CD4-positive, alpha-beta T cell treated with Interleukin-15 for 4 hours (primary cell): ENCODE data around the gene B2M.
"Not testable (repeated sequence)": the region's sequence is repeated elsewhere in the genome, so short reads cannot be mapped to it uniquely, and the experiment has no call there.

Source experiments
- DNase-seq: peaks from one replicate; pipeline ENCODE4 v3.0.0-alpha.2; 2020; ENCODE audit warnings: low spot score

B2M gene

DNA sequence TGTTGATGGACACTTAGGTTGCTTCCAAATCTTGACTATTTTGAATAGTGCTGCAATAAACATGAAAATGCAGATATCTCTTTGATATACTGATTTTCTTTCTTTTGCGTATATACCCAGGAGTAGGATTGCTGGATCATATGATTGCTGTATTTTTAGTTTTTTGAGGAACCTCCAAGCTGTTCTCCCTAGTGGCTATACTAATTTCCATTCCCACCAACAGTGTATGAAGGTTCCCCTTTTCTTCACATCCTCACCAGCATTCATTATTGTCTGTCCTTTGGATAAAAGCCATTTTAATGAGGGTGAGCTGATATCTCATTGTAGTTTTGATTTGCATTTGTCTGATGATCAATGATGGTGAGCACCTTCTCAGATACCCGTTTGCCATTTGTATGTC is 12.7 kb upstream of the B2M start:
- no peak for DNase-seq

DNA sequence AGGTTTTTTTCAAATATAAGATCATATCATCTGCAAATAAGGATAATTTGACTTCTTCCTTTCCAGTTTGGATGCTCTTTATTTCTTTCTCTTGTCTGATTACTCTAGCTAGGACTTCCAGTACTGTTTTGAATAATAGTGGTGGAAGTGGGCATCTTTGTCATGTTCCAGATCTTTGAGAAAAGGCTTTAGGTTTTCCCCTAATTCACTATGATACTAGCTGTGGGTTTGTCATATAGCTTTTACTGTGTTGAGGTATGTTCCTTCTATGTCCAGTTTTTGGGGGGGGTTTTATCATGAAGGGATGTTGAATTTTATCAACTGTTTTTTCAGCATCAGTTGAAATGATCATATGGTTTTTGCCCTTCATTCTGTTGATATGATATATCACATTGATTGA is 10.6 kb upstream of the B2M start:
- not testable (repeated sequence) for DNase-seq

DNA sequence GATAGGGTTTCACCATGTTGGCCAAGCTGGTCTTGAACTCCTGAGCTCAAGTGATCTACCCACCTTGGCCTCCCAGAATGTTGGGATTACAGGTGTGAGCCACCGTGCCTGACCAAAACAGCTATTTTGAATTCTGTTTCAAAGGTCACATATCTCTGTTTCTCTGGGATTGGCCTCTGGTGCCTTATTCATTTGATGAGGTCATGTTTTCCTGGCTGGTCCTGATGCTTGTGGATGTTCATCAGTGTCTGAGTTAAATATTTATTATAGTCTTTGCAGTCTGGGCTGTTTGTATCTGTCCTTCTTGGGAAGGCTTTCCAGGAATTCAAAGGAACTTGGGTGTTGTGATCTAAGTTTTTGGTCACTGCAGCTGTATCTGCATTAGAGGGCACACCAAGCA is 5.3 kb upstream of the B2M start:
- no peak for DNase-seq

DNA sequence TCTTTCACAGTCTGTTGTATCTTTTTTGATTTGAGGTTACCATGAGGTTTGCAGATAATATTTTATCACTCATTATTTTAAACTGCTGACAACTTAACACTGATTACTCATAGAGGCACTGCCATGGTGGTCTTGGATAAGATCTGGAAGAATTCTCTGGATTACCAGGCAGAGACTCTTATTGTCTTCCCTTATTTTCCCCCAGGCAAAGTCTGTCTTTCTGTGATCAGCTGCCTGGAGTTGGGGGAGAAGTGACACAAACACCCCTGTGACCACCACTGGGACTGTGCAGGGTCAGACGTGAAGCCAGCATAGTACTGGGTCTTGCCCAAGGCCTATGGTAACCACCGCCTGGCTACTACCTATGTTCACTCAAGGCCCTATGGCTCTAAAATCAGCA is 4.9 kb upstream of the B2M start:
- no peak for DNase-seq

DNA sequence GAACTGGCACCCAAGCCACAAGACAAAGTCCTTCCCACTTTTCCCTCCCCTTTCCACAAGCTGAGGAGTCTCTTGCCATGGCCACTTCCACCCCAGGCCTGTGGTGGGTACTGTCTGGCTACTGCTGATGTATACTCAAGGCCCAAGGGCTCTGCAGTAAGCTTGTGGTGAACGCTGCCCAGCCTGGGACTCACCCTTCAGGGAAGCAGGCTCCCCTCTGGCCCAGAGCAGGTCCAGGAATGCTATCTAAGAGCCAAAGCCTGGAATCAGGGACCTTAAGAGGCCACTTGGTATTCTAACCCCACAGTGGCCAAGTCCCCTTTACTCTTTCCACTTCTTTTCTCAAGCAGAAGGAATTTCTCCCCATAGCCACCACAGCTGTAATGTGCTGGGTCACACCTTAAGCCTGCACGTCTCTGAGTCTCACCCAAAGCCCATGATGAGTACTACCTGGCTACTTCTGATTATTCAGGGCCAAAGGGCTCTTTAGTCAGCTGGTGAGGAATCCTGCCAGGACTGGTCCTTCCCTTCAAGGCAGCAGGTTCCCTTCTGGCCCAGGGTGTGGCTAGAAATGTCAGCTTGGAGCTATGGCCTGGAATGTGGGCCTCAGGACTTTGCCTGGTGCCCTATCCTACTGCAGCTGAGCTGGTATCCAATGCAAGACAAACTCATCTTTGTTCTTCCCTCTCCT is 4.2 kb upstream of the B2M start:
- no peak for DNase-seq

DNA sequence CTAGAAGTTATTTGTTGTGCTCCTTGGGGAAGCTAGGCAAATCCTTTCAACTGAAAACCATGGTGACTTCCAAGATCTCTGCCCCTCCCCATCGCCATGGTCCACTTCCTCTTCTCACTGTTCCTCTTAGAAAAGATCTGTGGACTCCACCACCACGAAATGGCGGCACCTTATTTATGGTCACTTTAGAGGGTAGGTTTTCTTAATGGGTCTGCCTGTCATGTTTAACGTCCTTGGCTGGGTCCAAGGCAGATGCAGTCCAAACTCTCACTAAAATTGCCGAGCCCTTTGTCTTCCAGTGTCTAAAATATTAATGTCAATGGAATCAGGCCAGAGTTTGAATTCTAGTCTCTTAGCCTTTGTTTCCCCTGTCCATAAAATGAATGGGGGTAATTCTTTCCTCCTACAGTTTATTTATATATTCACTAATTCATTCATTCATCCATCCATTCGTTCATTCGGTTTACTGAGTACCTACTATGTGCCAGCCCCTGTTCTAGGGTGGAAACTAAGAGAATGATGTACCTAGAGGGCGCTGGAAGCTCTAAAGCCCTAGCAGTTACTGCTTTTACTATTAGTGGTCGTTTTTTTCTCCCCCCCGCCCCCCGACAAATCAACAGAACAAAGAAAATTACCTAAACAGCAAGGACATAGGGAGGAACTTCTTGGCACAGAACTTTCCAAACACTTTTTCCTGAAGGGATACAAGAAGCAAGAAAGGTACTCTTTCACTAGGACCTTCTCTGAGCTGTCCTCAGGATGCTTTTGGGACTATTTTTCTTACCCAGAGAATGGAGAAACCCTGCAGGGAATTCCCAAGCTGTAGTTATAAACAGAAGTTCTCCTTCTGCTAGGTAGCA is 851 bp upstream of the B2M start:
- peak; percentile 60 for DNase-seq

DNA sequence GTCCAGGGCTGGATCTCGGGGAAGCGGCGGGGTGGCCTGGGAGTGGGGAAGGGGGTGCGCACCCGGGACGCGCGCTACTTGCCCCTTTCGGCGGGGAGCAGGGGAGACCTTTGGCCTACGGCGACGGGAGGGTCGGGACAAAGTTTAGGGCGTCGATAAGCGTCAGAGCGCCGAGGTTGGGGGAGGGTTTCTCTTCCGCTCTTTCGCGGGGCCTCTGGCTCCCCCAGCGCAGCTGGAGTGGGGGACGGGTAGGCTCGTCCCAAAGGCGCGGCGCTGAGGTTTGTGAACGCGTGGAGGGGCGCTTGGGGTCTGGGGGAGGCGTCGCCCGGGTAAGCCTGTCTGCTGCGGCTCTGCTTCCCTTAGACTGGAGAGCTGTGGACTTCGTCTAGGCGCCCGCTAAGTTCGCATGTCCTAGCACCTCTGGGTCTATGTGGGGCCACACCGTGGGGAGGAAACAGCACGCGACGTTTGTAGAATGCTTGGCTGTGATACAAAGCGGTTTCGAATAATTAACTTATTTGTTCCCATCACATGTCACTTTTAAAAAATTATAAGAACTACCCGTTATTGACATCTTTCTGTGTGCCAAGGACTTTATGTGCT is 527 bp downstream of the B2M start:
- peak; percentile 57 for DNase-seq

DNA sequence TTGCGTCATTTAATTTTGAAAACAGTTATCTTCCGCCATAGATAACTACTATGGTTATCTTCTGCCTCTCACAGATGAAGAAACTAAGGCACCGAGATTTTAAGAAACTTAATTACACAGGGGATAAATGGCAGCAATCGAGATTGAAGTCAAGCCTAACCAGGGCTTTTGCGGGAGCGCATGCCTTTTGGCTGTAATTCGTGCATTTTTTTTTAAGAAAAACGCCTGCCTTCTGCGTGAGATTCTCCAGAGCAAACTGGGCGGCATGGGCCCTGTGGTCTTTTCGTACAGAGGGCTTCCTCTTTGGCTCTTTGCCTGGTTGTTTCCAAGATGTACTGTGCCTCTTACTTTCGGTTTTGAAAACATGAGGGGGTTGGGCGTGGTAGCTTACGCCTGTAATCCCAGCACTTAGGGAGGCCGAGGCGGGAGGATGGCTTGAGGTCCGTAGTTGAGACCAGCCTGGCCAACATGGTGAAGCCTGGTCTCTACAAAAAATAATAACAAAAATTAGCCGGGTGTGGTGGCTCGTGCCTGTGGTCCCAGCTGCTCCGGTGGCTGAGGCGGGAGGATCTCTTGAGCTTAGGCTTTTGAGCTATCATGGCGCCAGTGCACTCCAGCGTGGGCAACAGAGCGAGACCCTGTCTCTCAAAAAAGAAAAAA is 1.2 kb downstream of the B2M start:
- DNase-seq: peak; percentile 77

DNA sequence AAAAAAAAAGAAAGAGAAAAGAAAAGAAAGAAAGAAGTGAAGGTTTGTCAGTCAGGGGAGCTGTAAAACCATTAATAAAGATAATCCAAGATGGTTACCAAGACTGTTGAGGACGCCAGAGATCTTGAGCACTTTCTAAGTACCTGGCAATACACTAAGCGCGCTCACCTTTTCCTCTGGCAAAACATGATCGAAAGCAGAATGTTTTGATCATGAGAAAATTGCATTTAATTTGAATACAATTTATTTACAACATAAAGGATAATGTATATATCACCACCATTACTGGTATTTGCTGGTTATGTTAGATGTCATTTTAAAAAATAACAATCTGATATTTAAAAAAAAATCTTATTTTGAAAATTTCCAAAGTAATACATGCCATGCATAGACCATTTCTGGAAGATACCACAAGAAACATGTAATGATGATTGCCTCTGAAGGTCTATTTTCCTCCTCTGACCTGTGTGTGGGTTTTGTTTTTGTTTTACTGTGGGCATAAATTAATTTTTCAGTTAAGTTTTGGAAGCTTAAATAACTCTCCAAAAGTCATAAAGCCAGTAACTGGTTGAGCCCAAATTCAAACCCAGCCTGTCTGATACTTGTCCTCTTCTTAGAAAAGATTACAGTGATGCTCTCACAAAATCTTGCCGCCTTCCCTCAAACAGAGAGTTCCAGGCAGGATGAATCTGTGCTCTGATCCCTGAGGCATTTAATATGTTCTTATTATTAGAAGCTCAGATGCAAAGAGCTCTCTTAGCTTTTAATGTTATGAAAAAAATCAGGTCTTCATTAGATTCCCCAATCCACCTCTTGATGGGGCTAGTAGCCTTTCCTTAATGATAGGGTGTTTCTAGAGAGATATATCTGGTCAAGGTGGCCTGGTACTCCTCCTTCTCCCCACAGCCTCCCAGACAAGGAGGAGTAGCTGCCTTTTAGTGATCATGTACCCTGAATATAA is 2.0 kb downstream of the B2M start:
- no peak for DNase-seq

DNA sequence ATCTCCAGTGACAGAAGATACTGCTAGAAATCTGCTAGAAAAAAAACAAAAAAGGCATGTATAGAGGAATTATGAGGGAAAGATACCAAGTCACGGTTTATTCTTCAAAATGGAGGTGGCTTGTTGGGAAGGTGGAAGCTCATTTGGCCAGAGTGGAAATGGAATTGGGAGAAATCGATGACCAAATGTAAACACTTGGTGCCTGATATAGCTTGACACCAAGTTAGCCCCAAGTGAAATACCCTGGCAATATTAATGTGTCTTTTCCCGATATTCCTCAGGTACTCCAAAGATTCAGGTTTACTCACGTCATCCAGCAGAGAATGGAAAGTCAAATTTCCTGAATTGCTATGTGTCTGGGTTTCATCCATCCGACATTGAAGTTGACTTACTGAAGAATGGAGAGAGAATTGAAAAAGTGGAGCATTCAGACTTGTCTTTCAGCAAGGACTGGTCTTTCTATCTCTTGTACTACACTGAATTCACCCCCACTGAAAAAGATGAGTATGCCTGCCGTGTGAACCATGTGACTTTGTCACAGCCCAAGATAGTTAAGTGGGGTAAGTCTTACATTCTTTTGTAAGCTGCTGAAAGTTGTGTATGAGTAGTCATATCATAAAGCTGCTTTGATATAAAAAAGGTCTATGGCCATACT is 4.0 kb downstream of the B2M start:
- no peak for DNase-seq

DNA sequence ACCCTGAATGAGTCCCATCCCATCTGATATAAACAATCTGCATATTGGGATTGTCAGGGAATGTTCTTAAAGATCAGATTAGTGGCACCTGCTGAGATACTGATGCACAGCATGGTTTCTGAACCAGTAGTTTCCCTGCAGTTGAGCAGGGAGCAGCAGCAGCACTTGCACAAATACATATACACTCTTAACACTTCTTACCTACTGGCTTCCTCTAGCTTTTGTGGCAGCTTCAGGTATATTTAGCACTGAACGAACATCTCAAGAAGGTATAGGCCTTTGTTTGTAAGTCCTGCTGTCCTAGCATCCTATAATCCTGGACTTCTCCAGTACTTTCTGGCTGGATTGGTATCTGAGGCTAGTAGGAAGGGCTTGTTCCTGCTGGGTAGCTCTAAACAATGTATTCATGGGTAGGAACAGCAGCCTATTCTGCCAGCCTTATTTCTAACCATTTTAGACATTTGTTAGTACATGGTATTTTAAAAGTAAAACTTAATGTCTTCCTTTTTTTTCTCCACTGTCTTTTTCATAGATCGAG is 4.5 kb downstream of the B2M start:
- no peak for DNase-seq

DNA sequence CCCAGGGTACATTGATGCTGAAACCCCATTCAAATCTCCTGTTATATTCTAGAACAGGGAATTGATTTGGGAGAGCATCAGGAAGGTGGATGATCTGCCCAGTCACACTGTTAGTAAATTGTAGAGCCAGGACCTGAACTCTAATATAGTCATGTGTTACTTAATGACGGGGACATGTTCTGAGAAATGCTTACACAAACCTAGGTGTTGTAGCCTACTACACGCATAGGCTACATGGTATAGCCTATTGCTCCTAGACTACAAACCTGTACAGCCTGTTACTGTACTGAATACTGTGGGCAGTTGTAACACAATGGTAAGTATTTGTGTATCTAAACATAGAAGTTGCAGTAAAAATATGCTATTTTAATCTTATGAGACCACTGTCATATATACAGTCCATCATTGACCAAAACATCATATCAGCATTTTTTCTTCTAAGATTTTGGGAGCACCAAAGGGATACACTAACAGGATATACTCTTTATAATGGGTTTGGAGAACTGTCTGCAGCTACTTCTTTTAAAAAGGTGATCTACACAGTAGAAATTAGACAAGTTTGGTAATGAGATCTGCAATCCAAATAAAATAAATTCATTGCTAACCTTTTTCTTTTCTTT is 5.8 kb downstream of the B2M start:
- DNase-seq: no peak

DNA sequence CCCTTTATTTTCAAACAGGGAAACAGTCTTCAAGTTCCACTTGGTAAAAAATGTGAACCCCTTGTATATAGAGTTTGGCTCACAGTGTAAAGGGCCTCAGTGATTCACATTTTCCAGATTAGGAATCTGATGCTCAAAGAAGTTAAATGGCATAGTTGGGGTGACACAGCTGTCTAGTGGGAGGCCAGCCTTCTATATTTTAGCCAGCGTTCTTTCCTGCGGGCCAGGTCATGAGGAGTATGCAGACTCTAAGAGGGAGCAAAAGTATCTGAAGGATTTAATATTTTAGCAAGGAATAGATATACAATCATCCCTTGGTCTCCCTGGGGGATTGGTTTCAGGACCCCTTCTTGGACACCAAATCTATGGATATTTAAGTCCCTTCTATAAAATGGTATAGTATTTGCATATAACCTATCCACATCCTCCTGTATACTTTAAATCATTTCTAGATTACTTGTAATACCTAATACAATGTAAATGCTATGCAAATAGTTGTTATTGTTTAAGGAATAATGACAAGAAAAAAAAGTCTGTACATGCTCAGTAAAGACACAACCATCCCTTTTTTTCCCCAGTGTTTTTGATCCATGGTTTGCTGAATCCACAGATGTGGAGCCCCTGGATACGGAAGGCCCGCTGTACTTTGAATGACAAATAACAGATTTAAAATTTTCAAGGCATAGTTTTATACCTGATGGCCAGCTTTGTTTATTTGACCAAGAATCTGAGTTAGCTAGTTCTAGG is 7.0 kb downstream of the B2M start:
- DNase-seq: no peak

DNA sequence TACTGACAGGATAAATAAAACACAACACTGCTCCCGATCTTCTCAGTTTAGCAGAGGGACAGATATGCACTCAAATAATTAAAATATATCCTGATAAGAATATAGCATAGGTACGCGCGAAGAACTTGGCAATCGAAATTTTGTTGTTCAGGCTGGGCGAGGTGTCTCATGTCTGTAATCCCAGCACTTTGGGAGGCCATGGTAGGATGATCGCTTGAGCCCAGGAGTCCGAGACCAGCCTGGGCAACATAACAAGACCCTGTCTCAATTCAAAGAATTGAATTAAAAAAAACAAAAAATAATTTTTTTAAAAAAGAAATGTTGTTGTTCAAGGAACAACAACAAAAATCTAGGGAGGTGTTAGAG is 7.6 kb downstream of the B2M start:
- no peak for DNase-seq

DNA sequence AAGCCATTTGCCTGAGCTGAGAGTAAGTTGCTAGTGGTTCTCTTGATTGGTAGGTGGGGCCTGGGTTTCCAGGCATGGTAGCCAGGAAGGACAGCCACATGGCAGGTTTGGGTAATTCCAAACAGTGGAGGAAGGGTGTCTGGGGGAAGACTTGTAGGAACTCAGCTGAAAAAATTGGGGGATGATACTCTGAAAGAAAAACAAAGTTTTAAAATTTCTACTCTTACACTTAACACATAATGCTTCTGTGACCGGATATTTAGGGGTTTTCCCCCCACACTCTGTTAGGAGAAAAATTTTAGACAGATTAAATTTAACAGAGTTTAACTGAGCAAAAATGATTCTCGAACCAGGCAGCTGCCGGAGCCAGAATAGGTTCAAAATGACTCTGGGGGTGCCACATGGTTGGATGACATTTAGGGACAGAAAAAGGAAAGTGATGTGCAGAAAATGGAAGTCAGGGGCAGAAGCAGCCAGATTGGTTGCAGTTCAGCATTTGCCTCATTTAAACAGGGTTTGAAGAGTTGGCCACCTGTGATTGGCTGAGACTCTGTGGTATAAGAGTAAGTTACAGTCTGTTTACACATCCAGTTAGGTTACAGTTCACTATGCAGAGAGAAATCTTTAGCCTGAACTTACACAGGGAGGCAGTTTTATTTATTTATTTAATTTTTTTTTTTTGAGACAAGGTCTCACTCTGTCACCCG is 8.1 kb downstream of the B2M start:
- peak; percentile 66 for DNase-seq

DNA sequence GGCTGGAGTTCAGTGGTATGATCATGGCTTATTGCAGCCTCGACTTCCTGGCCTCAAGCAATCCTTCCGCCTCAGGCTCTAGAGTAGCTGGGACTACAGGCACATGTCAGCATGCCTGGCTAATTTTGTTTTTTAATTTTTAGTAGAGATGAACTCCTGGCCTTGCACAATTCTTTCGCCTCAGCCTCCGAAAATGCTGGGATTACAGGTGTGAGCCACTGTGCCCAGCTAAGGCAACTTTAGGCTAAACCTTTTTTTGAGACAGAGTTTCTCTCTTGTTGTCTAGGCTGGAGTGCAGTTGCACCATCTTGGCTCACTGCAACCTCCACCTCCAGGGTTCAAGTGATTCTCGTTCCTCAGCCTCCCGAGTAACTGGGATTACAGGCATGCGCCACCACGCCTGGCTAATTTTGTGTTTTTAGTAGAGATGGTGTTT is 8.7 kb downstream of the B2M start:
- not testable (repeated sequence) for DNase-seq

DNA sequence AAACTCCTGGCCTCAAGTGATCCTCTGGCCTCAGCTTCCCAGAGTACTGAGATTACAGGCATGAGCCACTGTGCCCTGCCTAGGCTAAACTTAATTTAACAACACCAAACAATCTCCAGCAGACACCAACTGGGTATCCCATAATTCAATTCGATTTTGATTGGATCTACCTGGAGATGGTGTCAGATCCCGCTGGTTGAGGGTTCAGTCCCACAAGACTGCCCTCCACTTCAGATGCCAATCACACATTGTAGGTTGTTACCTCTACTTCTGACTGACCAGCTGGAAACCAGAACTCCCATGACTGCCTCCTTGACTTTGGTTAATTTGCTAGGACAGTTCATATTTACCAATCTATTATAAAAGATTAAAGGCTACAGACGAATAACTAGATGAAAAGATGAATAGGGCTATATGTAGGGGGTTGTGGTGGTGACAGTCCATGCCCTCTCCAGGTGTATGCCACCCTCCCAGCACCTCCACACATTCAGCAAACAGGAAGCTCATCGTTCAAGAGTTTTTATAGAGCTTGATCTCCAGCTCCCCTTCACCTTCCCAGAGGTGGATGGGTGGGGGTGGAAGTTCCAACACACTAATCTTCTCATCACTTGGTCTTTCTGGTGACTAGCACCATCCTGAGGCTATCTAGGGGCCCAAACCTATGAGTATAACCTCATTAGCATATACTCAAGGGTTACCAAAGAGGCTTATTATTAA is 9.3 kb downstream of the B2M start:
- DNase-seq: no peak

DNA sequence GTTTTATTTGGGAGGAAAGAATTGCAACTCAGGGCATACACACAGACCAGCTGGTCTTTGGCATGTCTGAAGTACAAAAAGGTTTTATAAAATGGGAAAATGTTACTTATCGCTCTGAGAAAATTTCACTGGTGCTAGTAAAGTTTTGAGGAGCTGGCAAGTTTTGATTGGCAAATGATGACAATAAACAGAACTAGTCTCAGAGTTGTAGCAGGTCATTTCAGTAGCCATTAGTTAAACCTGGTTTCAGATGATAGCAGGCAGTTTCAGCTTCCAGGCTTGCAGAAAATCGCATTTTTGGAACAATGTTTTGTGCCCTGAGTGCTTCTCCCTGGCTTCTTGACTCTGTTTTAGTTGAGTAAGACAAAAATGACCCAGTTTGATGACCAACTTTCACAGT is 10.7 kb downstream of the B2M start:
- DNase-seq: no peak
